Large intestine (tissue), 3 donors: ENCODE data around the gene ZEB1. TPM values are rescaled to one million over a fixed set of nuclear protein-coding genes. Genes with fewer than 3 reads are reported as not detected.
"Not testable (repeated sequence)": the region's sequence is repeated elsewhere in the genome, so short reads cannot be mapped to it uniquely, and the experiment has no call there.

Experiments
- DNase-seq, 2 donors: peaks; one replicate each; pipeline versions ENCODE4 v3.0.0 to v3.0.0-alpha.2; 2013
- H3K27ac ChIP-seq: one replicate; pipeline ENCODE4 v1.5.1; 2013; ENCODE audit warnings: low read length
- H3K27me3 ChIP-seq: 2 replicates; pipeline ENCODE4 v1.6.1; 2013; ENCODE audit warnings: low read length; ENCODE audit not compliant: control insufficient read depth, insufficient read depth
- H3K36me3 ChIP-seq: 2 replicates; pipeline ENCODE4 v1.6.1; 2013; ENCODE audit warnings: low read length; ENCODE audit not compliant: control insufficient read depth, insufficient read depth
- H3K4me1 ChIP-seq: one replicate; pipeline ENCODE4 v1.6.1; 2013; ENCODE audit warnings: low read length; ENCODE audit not compliant: control insufficient read depth, insufficient read depth
- H3K4me3 ChIP-seq: one replicate; pipeline ENCODE4 v1.5.1; 2013; ENCODE audit warnings: low read length
- H3K9me3 ChIP-seq: one replicate; pipeline ENCODE4 v1.6.1; 2013; ENCODE audit warnings: mild to moderate bottlenecking, low read depth, low read length, moderate library complexity; ENCODE audit not compliant: control insufficient read depth
- WGBS: methylation state at CpG from one replicate; pipeline ENCODE4 v1.1.5; 2013; ENCODE audit warnings: low lambda C conversion rate; ENCODE audit not compliant: insufficient coverage; 5-methylcytosine and 5-hydroxymethylcytosine counted together
- polyA plus RNA-seq: library from polyadenylated mRNA; unstranded; fragments of 120-200 nt; gene quantifications from one replicate; pipeline ENCODE4 v1.2.1, GENCODE V29; 2013

ZEB1 gene
- polyA plus RNA-seq, 1 donor, result 25.1 TPM

GRCh38 chr10:31520986-31521831 is 202.2 kb downstream of the ZEB1 start:
- Histone ChIP-seq H3K9me3 (no peaks in the 10 kb centered on the region), H3K36me3 (no peaks in the 10 kb centered on the region), H3K27me3 (no peaks in the 10 kb centered on the region), H3K27ac (no peak overlapping the region), H3K4me1 (no peaks in the 10 kb centered on the region), H3K4me3 (no peak overlapping the region)
- DNase-seq, result no peak
- WGBS, result no CpG with 5 or more reads among the region's 4 CpGs

GRCh38 chr10:31522820-31523219 is 203.8 kb downstream of the ZEB1 start:
- no peaks in the 10 kb centered on the region for H3K9me3 ChIP-seq
- peaks cover 2% of the 10 kb centered on the region for H3K36me3 ChIP-seq
- DNase-seq, result no peak
- H3K4me3 ChIP-seq, result no peak overlapping the region
- H3K27me3 ChIP-seq, result no peaks in the 10 kb centered on the region
- H3K27ac ChIP-seq, result no peak overlapping the region
- 100% methylated on average over 1 of the region's 4 CpGs for WGBS
- H3K4me1 ChIP-seq, result no peaks in the 10 kb centered on the region

- WGBS, result 100% methylated on average over 1 of the region's 4 CpGs
- DNase-seq, result no peak
- no peaks in the 10 kb centered on the region for H3K4me1 ChIP-seq
- peaks cover 2% of the 10 kb centered on the region for H3K36me3 ChIP-seq
- no peak overlapping the region for H3K4me3 ChIP-seq
- H3K27me3 ChIP-seq, result no peaks in the 10 kb centered on the region
- no peaks in the 10 kb centered on the region for H3K9me3 ChIP-seq
- H3K27ac ChIP-seq, result no peak overlapping the region
Measured at GRCh38 chr10:31524460-31524859, 205.4 kb downstream of the ZEB1 start.

GRCh38 chr10:31526178-31526577 is 207.2 kb downstream of the ZEB1 start:
- Histone ChIP-seq H3K4me1 (no peaks in the 10 kb centered on the region), H3K36me3 (peaks cover 2% of the 10 kb centered on the region), H3K9me3 (no peaks in the 10 kb centered on the region), H3K4me3 (no peak overlapping the region), H3K27me3 (no peaks in the 10 kb centered on the region), H3K27ac (no peak overlapping the region)
- DNase-seq, result no peak
- WGBS, result 100% methylated on average over 1 of the region's 4 CpGs

GRCh38 chr10:31526681-31527080 is 207.7 kb downstream of the ZEB1 start:
- H3K9me3 ChIP-seq, result no peaks in the 10 kb centered on the region
- H3K27ac ChIP-seq, result no peak overlapping the region
- peaks cover 2% of the 10 kb centered on the region for H3K36me3 ChIP-seq
- H3K4me1 ChIP-seq, result no peaks in the 10 kb centered on the region
- WGBS, result 84% methylated on average over 9 of the region's 11 CpGs
- H3K27me3 ChIP-seq, result no peaks in the 10 kb centered on the region
- DNase-seq, result no peak
- no peak overlapping the region for H3K4me3 ChIP-seq

GRCh38 chr10:31528831-31529230 is 209.8 kb downstream of the ZEB1 start:
- peak in 1 of 2 donors; percentile 6 for DNase-seq
- no peaks in the 10 kb centered on the region for H3K27me3 ChIP-seq
- peaks cover 2% of the 10 kb centered on the region for H3K36me3 ChIP-seq
- no peaks in the 10 kb centered on the region for H3K4me1 ChIP-seq
- no peaks in the 10 kb centered on the region for H3K9me3 ChIP-seq
- no peak overlapping the region for H3K27ac ChIP-seq
- no peak overlapping the region for H3K4me3 ChIP-seq

- no CpG with 5 or more reads among the region's 3 CpGs for WGBS
- Histone ChIP-seq H3K4me3 (no peak overlapping the region), H3K27me3 (no peaks in the 10 kb centered on the region), H3K4me1 (no peaks in the 10 kb centered on the region), H3K27ac (no peak overlapping the region), H3K9me3 (no peaks in the 10 kb centered on the region), H3K36me3 (no peaks in the 10 kb centered on the region)
- no peak for DNase-seq
Measured at GRCh38 chr10:31536302-31536701, 217.3 kb downstream of the ZEB1 start.

GRCh38 chr10:31549896-31550295 is 230.9 kb downstream of the ZEB1 start:
- H3K27ac ChIP-seq, result no peak overlapping the region
- no CpG with 5 or more reads among the region's 2 CpGs for WGBS
- H3K9me3 ChIP-seq, result no peaks in the 10 kb centered on the region
- H3K4me1 ChIP-seq, result no peaks in the 10 kb centered on the region
- H3K36me3 ChIP-seq, result no peaks in the 10 kb centered on the region
- H3K4me3 ChIP-seq, result no peak overlapping the region
- no peak for DNase-seq
- H3K27me3 ChIP-seq, result no peaks in the 10 kb centered on the region

- H3K4me3 ChIP-seq, result no peak overlapping the region
- peaks cover 5% of the 10 kb centered on the region for H3K9me3 ChIP-seq
- H3K27ac ChIP-seq, result no peak overlapping the region
- H3K4me1 ChIP-seq, result no peaks in the 10 kb centered on the region
- 80% methylated on average over 1 of the region's 2 CpGs for WGBS
- no peak for DNase-seq
- no peaks in the 10 kb centered on the region for H3K27me3 ChIP-seq
- no peaks in the 10 kb centered on the region for H3K36me3 ChIP-seq
Measured at GRCh38 chr10:31554556-31554955, 235.5 kb downstream of the ZEB1 start.

GRCh38 chr10:31557854-31558253 is 238.8 kb downstream of the ZEB1 start:
- Histone ChIP-seq H3K9me3 (peaks cover 5% of the 10 kb centered on the region), H3K4me3 (no peak overlapping the region), H3K27ac (no peak overlapping the region), H3K27me3 (no peaks in the 10 kb centered on the region), H3K36me3 (no peaks in the 10 kb centered on the region), H3K4me1 (no peaks in the 10 kb centered on the region)
- 80% methylated on average over 1 of the region's 1 CpG for WGBS
- DNase-seq, result no peak

- H3K36me3 ChIP-seq, H3K27ac ChIP-seq, H3K4me3 ChIP-seq, H3K4me1 ChIP-seq, DNase-seq, H3K9me3 ChIP-seq, H3K27me3 ChIP-seq: not testable (repeated sequence)
- no CpG with 5 or more reads among the region's 3 CpGs for WGBS
Measured at GRCh38 chr10:31568252-31568861, 249.3 kb downstream of the ZEB1 start.
